Activated naive CD4-positive, alpha-beta T cell treated with anti-CD3 and anti-CD28 coated beads, Interleukin-2, amount 50 U/mL, for 24 hours (primary cell): ENCODE results near the gene STX12.
"Not testable (repeated sequence)": the region's sequence is repeated elsewhere in the genome, so short reads cannot be mapped to it uniquely, and the experiment has no call there.

Source experiments
- H3K27ac Mint-ChIP-seq: one replicate; pipeline ENCODE4 v1.8.0; 2021; ENCODE audit warnings: mild to moderate bottlenecking, mixed read lengths
- H3K27me3 Mint-ChIP-seq: one replicate; pipeline ENCODE4 v1.8.0; 2021; ENCODE audit warnings: mixed read lengths
- H3K36me3 Mint-ChIP-seq: one replicate; pipeline ENCODE4 v1.8.0; 2021; ENCODE audit warnings: mixed read lengths
- H3K4me1 Mint-ChIP-seq: one replicate; pipeline ENCODE4 v1.8.0; 2021; ENCODE audit warnings: mixed read lengths
- H3K4me3 Mint-ChIP-seq: one replicate; pipeline ENCODE4 v1.8.0; 2021; ENCODE audit warnings: mild to moderate bottlenecking, mixed read lengths
- H3K9me3 Mint-ChIP-seq: one replicate; pipeline ENCODE4 v1.8.0; 2021; ENCODE audit warnings: mixed read lengths

Gene STX12

GRCh38 chr1:27804791-27805190 lies 31.8 kb downstream of the STX12 start:
- Mint-ChIP-seq H3K9me3 (no peaks in the 10 kb centered on the region), H3K4me3 (no peak overlapping the region), H3K4me1 (peaks cover 4% of the 10 kb centered on the region), H3K27me3 (no peaks in the 10 kb centered on the region), H3K36me3 (peaks cover 20% of the 10 kb centered on the region), H3K27ac (peak overlapping the region; percentile 30)

GRCh38 chr1:27806758-27807157 lies 33.7 kb downstream of the STX12 start:
- no peaks in the 10 kb centered on the region for H3K9me3 Mint-ChIP-seq
- peaks cover 4% of the 10 kb centered on the region for H3K4me1 Mint-ChIP-seq
- no peak overlapping the region for H3K4me3 Mint-ChIP-seq
- H3K36me3 Mint-ChIP-seq = peaks cover 16% of the 10 kb centered on the region
- H3K27ac Mint-ChIP-seq = no peak overlapping the region
- H3K27me3 Mint-ChIP-seq = no peaks in the 10 kb centered on the region

GRCh38 chr1:27807385-27807784 lies 34.4 kb downstream of the STX12 start:
- Mint-ChIP-seq H3K4me1 (peaks cover 4% of the 10 kb centered on the region), H3K36me3 (peaks cover 16% of the 10 kb centered on the region), H3K27ac (no peak overlapping the region), H3K4me3 (no peak overlapping the region), H3K9me3 (no peaks in the 10 kb centered on the region), H3K27me3 (no peaks in the 10 kb centered on the region)

GRCh38 chr1:27808131-27808530 lies 35.1 kb downstream of the STX12 start:
- peaks cover 12% of the 10 kb centered on the region for H3K36me3 Mint-ChIP-seq
- not testable (repeated sequence) for H3K9me3 Mint-ChIP-seq

GRCh38 chr1:27809883-27810282 lies 36.9 kb downstream of the STX12 start:
- H3K36me3 Mint-ChIP-seq = peaks cover 7% of the 10 kb centered on the region
- no peaks in the 10 kb centered on the region for H3K9me3 Mint-ChIP-seq
- H3K4me1 Mint-ChIP-seq = peaks cover 1% of the 10 kb centered on the region
- no peaks in the 10 kb centered on the region for H3K27me3 Mint-ChIP-seq
- no peak overlapping the region for H3K4me3 Mint-ChIP-seq
- no peak overlapping the region for H3K27ac Mint-ChIP-seq

More at GRCh38 chr1:27808131-27808530, 35.1 kb downstream of the STX12 start:
- not testable (repeated sequence) for H3K4me1 Mint-ChIP-seq, H3K27me3 Mint-ChIP-seq, H3K27ac Mint-ChIP-seq, H3K4me3 Mint-ChIP-seq

GRCh38 chr1:27811741-27812500 lies 38.9 kb downstream of the STX12 start:
- Mint-ChIP-seq H3K27me3 (no peaks in the 10 kb centered on the region), H3K4me1 (no peaks in the 10 kb centered on the region), H3K27ac (no peak overlapping the region), H3K4me3 (no peak overlapping the region), H3K36me3 (peaks cover 6% of the 10 kb centered on the region), H3K9me3 (no peaks in the 10 kb centered on the region)

- Mint-ChIP-seq H3K27me3 (no peaks in the 10 kb centered on the region), H3K9me3 (no peaks in the 10 kb centered on the region), H3K4me1 (no peaks in the 10 kb centered on the region), H3K4me3 (no peak overlapping the region), H3K36me3 (peaks cover 6% of the 10 kb centered on the region), H3K27ac (no peak overlapping the region)
Measured at GRCh38 chr1:27816921-27817630, 44.1 kb downstream of the STX12 start.

GRCh38 chr1:27821761-27822315 lies 48.8 kb downstream of the STX12 start:
- H3K9me3 Mint-ChIP-seq = no peaks in the 10 kb centered on the region
- peaks cover 11% of the 10 kb centered on the region for H3K36me3 Mint-ChIP-seq
- H3K27ac Mint-ChIP-seq = no peak overlapping the region
- no peaks in the 10 kb centered on the region for H3K4me1 Mint-ChIP-seq
- H3K4me3 Mint-ChIP-seq = no peak overlapping the region
- no peaks in the 10 kb centered on the region for H3K27me3 Mint-ChIP-seq

GRCh38 chr1:27823784-27824183 lies 50.8 kb downstream of the STX12 start:
- no peaks in the 10 kb centered on the region for H3K4me1 Mint-ChIP-seq
- no peaks in the 10 kb centered on the region for H3K27me3 Mint-ChIP-seq
- H3K9me3 Mint-ChIP-seq = no peaks in the 10 kb centered on the region
- peaks cover 10% of the 10 kb centered on the region for H3K36me3 Mint-ChIP-seq
- H3K27ac Mint-ChIP-seq = no peak overlapping the region
- no peak overlapping the region for H3K4me3 Mint-ChIP-seq

- Mint-ChIP-seq H3K27ac (no peak overlapping the region), H3K27me3 (no peaks in the 10 kb centered on the region), H3K36me3 (peaks cover 7% of the 10 kb centered on the region)
Measured at GRCh38 chr1:27824411-27824810, 51.4 kb downstream of the STX12 start.

GRCh38 chr1:27829339-27829960 lies 56.4 kb downstream of the STX12 start:
- H3K27ac Mint-ChIP-seq, H3K9me3 Mint-ChIP-seq, H3K27me3 Mint-ChIP-seq, H3K36me3 Mint-ChIP-seq: not testable (repeated sequence)
- Mint-ChIP-seq H3K4me3 (peak overlapping the region; percentile 95), H3K4me1 (peaks cover 26% of the 10 kb centered on the region)

More at GRCh38 chr1:27824411-27824810, 51.4 kb downstream of the STX12 start:
- H3K9me3 Mint-ChIP-seq = no peaks in the 10 kb centered on the region
- no peaks in the 10 kb centered on the region for H3K4me1 Mint-ChIP-seq
- H3K4me3 Mint-ChIP-seq = no peak overlapping the region

- H3K4me3 Mint-ChIP-seq = peak within 1 kb of the TSS; percentile 95
- H3K36me3 Mint-ChIP-seq = no peaks in the 10 kb centered on the region
- no peaks in the 10 kb centered on the region for H3K27me3 Mint-ChIP-seq
- peak within 1 kb of the TSS; percentile 96 for H3K27ac Mint-ChIP-seq
- no peaks in the 10 kb centered on the region for H3K9me3 Mint-ChIP-seq
- peaks cover 36% of the 10 kb centered on the region for H3K4me1 Mint-ChIP-seq
Measured at GRCh38 chr1:27830621-27831440, 57.8 kb downstream of the STX12 start, which contains the start of gene PPP1R8. Gene PPP1R8 (plus strand): TSS chr1:27830782. CDS start chr1:27830836, 54 bp downstream.

- H3K36me3 Mint-ChIP-seq = no peaks in the 10 kb centered on the region
- H3K9me3 Mint-ChIP-seq = no peaks in the 10 kb centered on the region
- H3K27me3 Mint-ChIP-seq = no peaks in the 10 kb centered on the region
- peaks cover 39% of the 10 kb centered on the region for H3K4me1 Mint-ChIP-seq
- H3K27ac Mint-ChIP-seq = peak overlapping the region; percentile 96
- H3K4me3 Mint-ChIP-seq = peak overlapping the region; percentile 95
Measured at GRCh38 chr1:27831568-27832410, 58.8 kb downstream of the STX12 start.

- H3K4me3 Mint-ChIP-seq = peak overlapping the region; percentile 95
- H3K4me1 Mint-ChIP-seq = peaks cover 39% of the 10 kb centered on the region
- H3K27me3 Mint-ChIP-seq = no peaks in the 10 kb centered on the region
- no peak overlapping the region for H3K27ac Mint-ChIP-seq
- H3K9me3 Mint-ChIP-seq = no peaks in the 10 kb centered on the region
- no peaks in the 10 kb centered on the region for H3K36me3 Mint-ChIP-seq
Measured at GRCh38 chr1:27832762-27833161, 59.7 kb downstream of the STX12 start.
